HEK293 (cell line): ENCODE results near the gene HOXD10.

Experiments used
- MEIS1 ChIP-seq: sonication (generic); formaldehyde crosslinking; IDR thresholded peaks from 2 replicates; pipeline ENCODE4 v1.8.1; 2022; ENCODE audit warnings: missing genetic modification reagents, mild to moderate bottlenecking, borderline replicate concordance
- PRDM10 ChIP-seq: fragments of 450-650 bp; formaldehyde crosslinking; IDR thresholded peaks from 2 replicates; pipeline ENCODE4 v1.5.1; 2016; ENCODE audit warnings: missing biosample characterization, missing genetic modification characterization
- YY1 ChIP-seq: fragments of 450-650 bp; formaldehyde crosslinking; IDR thresholded peaks from 2 replicates; pipeline ENCODE4 v1.5.1; 2018; ENCODE audit warnings: missing biosample characterization, missing genetic modification characterization
- ZFHX2 ChIP-seq: fragments of 450-650 bp; formaldehyde crosslinking; conservative IDR thresholded peaks from 2 replicates; pipeline ENCODE4 v1.5.1; 2016; ENCODE audit warnings: missing biosample characterization, missing genetic modification characterization
- ZFP3 ChIP-seq: fragments of 450-650 bp; formaldehyde crosslinking; IDR thresholded peaks from 2 replicates; pipeline ENCODE4 v1.5.1; 2016; ENCODE audit warnings: low read depth, missing biosample characterization, missing genetic modification characterization
- ZNF121 ChIP-seq: fragments of 450-650 bp; formaldehyde crosslinking; IDR thresholded peaks from 2 replicates; pipeline ENCODE4 v1.5.1; 2016; ENCODE audit warnings: missing biosample characterization, missing genetic modification characterization
- ZNF214 ChIP-seq: fragments of 450-650 bp; formaldehyde crosslinking; IDR thresholded peaks from 2 replicates; pipeline ENCODE4 v1.5.1; 2017; ENCODE audit warnings: missing biosample characterization, mild to moderate bottlenecking, missing genetic modification characterization, borderline replicate concordance
- ZNF248 ChIP-seq: fragments of 450-650 bp; formaldehyde crosslinking; IDR thresholded peaks from 2 replicates; pipeline ENCODE4 v1.5.1; 2017; ENCODE audit warnings: missing biosample characterization, missing genetic modification characterization
- ZNF324 ChIP-seq: fragments of 450-650 bp; formaldehyde crosslinking; IDR thresholded peaks from 2 replicates; pipeline ENCODE4 v1.5.1; 2016; ENCODE audit warnings: missing biosample characterization, missing genetic modification characterization
- ZNF354C ChIP-seq: fragments of 450-650 bp; formaldehyde crosslinking; IDR thresholded peaks from 2 replicates; pipeline ENCODE4 v1.5.1; 2016; ENCODE audit warnings: missing biosample characterization, missing genetic modification characterization, low read depth, borderline replicate concordance
- ZNF398 ChIP-seq: fragments of 450-650 bp; formaldehyde crosslinking; IDR thresholded peaks from 2 replicates; pipeline ENCODE4 v1.5.1; 2017; ENCODE audit warnings: missing biosample characterization, missing genetic modification characterization
- ZNF433 ChIP-seq: fragments of 450-650 bp; formaldehyde crosslinking; IDR thresholded peaks from 2 replicates; pipeline ENCODE4 v1.5.1; 2016; ENCODE audit warnings: missing biosample characterization, missing genetic modification characterization, low read depth
- ZNF521 ChIP-seq: fragments of 450-650 bp; formaldehyde crosslinking; IDR thresholded peaks from 2 replicates; pipeline ENCODE4 v1.5.1; 2017; ENCODE audit warnings: missing biosample characterization, mild to moderate bottlenecking, missing genetic modification characterization
- ZNF571 ChIP-seq: fragments of 450-650 bp; formaldehyde crosslinking; IDR thresholded peaks from 2 replicates; pipeline ENCODE4 v1.5.0; 2017; ENCODE audit warnings: missing biosample characterization, missing genetic modification characterization
- ZNF677 ChIP-seq: fragments of 450-650 bp; IDR thresholded peaks from 2 replicates; pipeline ENCODE4 v1.5.0; 2018; ENCODE audit warnings: missing biosample characterization, mild to moderate bottlenecking, missing genetic modification characterization, moderate library complexity
- ZNF701 ChIP-seq: fragments of 450-650 bp; formaldehyde crosslinking; IDR thresholded peaks from 2 replicates; pipeline ENCODE4 v1.5.1; 2016; ENCODE audit warnings: missing biosample characterization, missing genetic modification characterization
- ZNF76 ChIP-seq: fragments of 450-650 bp; formaldehyde crosslinking; IDR thresholded peaks from 2 replicates; pipeline ENCODE4; 2016; ENCODE audit warnings: low read depth, missing biosample characterization, missing genetic modification characterization, borderline replicate concordance
- ZNF792 ChIP-seq: fragments of 450-650 bp; formaldehyde crosslinking; IDR thresholded peaks from 2 replicates; pipeline ENCODE4 v1.5.1; 2016; ENCODE audit warnings: missing biosample characterization, missing genetic modification characterization
- ZSCAN16 ChIP-seq: fragments of 450-650 bp; formaldehyde crosslinking; IDR thresholded peaks from 2 replicates; pipeline ENCODE4 v1.5.1; 2016; ENCODE audit warnings: missing biosample characterization, missing genetic modification characterization
- TF ChIP-seq, protein P1 (sequence below): fragments of 450-650 bp; formaldehyde crosslinking; optimal IDR thresholded peaks from 2 replicates; pipeline ENCODE3; 2016; ENCODE audit warnings: missing biosample characterization, mild to moderate bottlenecking, missing genetic modification characterization
- TF ChIP-seq, protein P2 (sequence below): fragments of 450-650 bp; formaldehyde crosslinking; IDR thresholded peaks from 2 replicates; pipeline ENCODE4 v1.5.1; 2016; ENCODE audit warnings: missing biosample characterization, missing genetic modification characterization
- TF ChIP-seq, protein P3 (sequence below): fragments of 450-650 bp; formaldehyde crosslinking; IDR thresholded peaks from 2 replicates; pipeline ENCODE4 v1.5.1; 2016; ENCODE audit warnings: missing biosample characterization, missing genetic modification characterization
- TF ChIP-seq, protein P4 (sequence below): fragments of 450-650 bp; formaldehyde crosslinking; IDR thresholded peaks from 2 replicates; pipeline ENCODE4 v1.5.1; 2016; ENCODE audit warnings: missing biosample characterization, missing genetic modification characterization

HOXD10 gene

DNA sequence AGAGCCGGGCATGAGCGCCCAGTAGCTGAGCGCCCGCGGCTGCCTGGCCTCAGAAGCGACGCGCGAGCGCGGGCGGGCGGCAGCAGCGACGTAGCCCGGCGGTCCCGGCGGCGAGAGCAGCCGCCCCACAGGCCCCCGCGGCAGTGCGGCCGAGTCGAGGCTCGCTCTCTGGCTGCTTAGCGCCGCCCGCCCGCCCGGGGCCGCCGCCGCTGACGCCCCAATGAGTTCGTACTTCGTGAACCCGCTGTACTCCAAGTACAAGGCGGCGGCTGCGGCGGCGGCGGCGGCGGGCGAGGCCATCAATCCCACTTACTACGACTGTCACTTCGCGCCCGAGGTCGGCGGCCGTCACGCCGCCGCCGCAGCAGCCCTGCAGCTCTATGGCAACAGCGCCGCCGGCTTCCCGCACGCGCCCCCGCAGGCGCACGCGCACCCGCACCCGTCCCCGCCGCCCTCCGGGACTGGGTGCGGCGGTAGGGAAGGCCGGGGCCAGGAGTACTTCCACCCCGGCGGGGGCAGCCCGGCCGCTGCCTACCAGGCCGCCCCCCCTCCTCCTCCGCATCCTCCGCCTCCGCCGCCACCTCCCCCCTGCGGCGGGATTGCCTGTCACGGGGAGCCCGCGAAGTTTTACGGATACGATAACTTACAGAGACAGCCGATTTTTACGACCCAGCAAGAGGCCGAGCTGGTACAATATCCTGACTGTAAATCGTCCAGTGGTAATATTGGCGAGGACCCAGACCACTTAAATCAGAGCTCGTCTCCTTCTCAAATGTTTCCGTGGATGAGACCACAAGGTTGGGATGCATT, 13.8 kb downstream of the HOXD10 start (continued):
- TF ChIP-seq PRDM10 (tag by site-specific recombination) (no peak), ZNF571 (tag by site-specific recombination) (no peak), YY1 (tag by site-specific recombination) (0 out of 2 replicates have a peak, but pooled peaks have one; percentile 17), ZNF214 (no peak), ZNF677 (tag by site-specific recombination) (no peak), ZNF792 (tag by site-specific recombination) (no peak), ZNF324 (tag by site-specific recombination) (peak; percentile 18; the same call in 1 of the 2 replicates), ZNF76 (tag by site-specific recombination) (peak; percentile 36; the same call in 1 of the 2 replicates), MEIS1 (no peak), ZFP3 (tag by site-specific recombination) (no peak), ZNF433 (tag by site-specific recombination) (no peak), ZNF121 (tag by site-specific recombination) (no peak), ZNF354C (no peak), ZSCAN16 (tag by site-specific recombination) (no peak), ZFHX2 (tag by site-specific recombination) (peak; percentile 96), ZNF398 (tag by site-specific recombination) (peak; percentile 96), ZNF521 (no peak), ZNF701 (tag by site-specific recombination) (no peak), ZNF248 (no peak)
- TF ChIP-seq, protein P1, sequence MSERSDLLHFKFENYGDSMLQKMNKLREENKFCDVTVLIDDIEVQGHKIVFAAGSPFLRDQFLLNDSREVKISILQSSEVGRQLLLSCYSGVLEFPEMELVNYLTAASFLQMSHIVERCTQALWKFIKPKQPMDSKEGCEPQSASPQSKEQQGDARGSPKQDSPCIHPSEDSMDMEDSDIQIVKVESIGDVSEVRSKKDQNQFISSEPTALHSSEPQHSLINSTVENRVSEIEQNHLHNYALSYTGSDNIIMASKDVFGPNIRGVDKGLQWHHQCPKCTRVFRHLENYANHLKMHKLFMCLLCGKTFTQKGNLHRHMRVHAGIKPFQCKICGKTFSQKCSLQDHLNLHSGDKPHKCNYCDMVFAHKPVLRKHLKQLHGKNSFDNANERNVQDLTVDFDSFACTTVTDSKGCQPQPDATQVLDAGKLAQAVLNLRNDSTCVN (tag by site-specific recombination) = peak; percentile 58
- TF ChIP-seq, protein P2, sequence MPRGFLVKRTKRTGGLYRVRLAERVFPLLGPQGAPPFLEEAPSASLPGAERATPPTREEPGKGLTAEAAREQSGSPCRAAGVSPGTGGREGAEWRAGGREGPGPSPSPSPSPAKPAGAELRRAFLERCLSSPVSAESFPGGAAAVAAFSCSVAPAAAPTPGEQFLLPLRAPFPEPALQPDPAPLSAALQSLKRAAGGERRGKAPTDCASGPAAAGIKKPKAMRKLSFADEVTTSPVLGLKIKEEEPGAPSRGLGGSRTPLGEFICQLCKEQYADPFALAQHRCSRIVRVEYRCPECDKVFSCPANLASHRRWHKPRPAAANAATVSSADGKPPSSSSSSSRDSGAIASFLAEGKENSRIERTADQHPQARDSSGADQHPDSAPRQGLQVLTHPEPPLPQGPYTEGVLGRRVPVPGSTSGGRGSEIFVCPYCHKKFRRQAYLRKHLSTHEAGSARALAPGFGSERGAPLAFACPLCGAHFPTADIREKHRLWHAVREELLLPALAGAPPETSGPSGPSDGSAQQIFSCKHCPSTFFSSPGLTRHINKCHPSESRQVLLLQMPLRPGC (tag by site-specific recombination) = 0 out of 2 replicates have a peak, but pooled peaks have one; percentile 28
- TF ChIP-seq, protein P3, sequence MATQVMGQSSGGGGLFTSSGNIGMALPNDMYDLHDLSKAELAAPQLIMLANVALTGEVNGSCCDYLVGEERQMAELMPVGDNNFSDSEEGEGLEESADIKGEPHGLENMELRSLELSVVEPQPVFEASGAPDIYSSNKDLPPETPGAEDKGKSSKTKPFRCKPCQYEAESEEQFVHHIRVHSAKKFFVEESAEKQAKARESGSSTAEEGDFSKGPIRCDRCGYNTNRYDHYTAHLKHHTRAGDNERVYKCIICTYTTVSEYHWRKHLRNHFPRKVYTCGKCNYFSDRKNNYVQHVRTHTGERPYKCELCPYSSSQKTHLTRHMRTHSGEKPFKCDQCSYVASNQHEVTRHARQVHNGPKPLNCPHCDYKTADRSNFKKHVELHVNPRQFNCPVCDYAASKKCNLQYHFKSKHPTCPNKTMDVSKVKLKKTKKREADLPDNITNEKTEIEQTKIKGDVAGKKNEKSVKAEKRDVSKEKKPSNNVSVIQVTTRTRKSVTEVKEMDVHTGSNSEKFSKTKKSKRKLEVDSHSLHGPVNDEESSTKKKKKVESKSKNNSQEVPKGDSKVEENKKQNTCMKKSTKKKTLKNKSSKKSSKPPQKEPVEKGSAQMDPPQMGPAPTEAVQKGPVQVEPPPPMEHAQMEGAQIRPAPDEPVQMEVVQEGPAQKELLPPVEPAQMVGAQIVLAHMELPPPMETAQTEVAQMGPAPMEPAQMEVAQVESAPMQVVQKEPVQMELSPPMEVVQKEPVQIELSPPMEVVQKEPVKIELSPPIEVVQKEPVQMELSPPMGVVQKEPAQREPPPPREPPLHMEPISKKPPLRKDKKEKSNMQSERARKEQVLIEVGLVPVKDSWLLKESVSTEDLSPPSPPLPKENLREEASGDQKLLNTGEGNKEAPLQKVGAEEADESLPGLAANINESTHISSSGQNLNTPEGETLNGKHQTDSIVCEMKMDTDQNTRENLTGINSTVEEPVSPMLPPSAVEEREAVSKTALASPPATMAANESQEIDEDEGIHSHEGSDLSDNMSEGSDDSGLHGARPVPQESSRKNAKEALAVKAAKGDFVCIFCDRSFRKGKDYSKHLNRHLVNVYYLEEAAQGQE (tag by site-specific recombination) = no peak
- TF ChIP-seq, protein P4, sequence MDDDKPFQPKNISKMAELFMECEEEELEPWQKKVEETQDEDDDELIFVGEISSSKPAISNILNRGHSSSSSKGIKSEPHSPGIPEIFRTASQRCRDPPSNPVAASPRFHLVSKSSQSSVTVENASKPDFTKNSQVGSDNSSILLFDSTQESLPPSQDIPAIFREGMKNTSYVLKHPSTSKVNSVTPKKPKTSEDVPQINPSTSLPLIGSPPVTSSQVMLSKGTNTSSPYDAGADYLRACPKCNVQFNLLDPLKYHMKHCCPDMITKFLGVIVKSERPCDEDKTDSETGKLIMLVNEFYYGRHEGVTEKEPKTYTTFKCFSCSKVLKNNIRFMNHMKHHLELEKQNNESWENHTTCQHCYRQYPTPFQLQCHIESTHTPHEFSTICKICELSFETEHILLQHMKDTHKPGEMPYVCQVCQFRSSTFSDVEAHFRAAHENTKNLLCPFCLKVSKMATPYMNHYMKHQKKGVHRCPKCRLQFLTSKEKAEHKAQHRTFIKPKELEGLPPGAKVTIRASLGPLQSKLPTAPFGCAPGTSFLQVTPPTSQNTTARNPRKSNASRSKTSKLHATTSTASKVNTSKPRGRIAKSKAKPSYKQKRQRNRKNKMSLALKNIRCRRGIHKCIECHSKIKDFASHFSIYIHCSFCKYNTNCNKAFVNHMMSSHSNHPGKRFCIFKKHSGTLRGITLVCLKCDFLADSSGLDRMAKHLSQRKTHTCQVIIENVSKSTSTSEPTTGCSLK = no peak
